SK-N-SH (cell line): ENCODE results near the gene MRM3.
"Not testable (repeated sequence)": the region's sequence is repeated elsewhere in the genome, so short reads cannot be mapped to it uniquely, and the experiment has no call there.

Source experiments
- CTCF ChIP-seq: fragments of 200-600 bp; sonication (generic); IDR thresholded peaks from 2 replicates; pipeline ENCODE4 v1.6.1; 2017; ENCODE audit warnings: antibody characterized with exemption, mild to moderate bottlenecking, moderate library complexity
- EP300 ChIP-seq, 2 experiments: IDR thresholded peaks; 2 replicates each; pipeline versions ENCODE4 v1.4.0 to v1.6.1; 2012; ENCODE audit warnings: borderline replicate concordance in 1 of 2, low read depth in 1 of 2, low read length in 1 of 2
- MXI1 ChIP-seq: IDR thresholded peaks from 2 replicates; pipeline ENCODE4 v1.6.1; 2012; ENCODE audit warnings: mild to moderate bottlenecking, low read depth, low read length, improper control_type of control experiment
- POLR2AphosphoS5 ChIP-seq: IDR thresholded peaks from 2 replicates; pipeline ENCODE4 v1.6.1; 2012; ENCODE audit warnings: low read depth, low read length
- REST ChIP-seq: IDR thresholded peaks from 2 replicates; pipeline ENCODE4 v1.6.1; 2012; ENCODE audit warnings: mild to moderate bottlenecking, low read depth, low read length, moderate library complexity
- RFX5 ChIP-seq: IDR thresholded peaks from 2 replicates; pipeline ENCODE4 v1.6.1; 2012; ENCODE audit warnings: mild to moderate bottlenecking, improper control_type of control experiment, low read length
- SIN3A ChIP-seq: IDR thresholded peaks from 2 replicates; pipeline ENCODE4 v1.6.1; 2012; ENCODE audit warnings: low read depth, mild to moderate bottlenecking, low read length, moderate library complexity, borderline replicate concordance
- TCF12 ChIP-seq: IDR thresholded peaks from 2 replicates; pipeline ENCODE4 v1.4.0; 2012
- USF2 ChIP-seq: fragments of 150-350 bp; IDR thresholded peaks from 2 replicates; pipeline ENCODE4 v1.6.1; 2017; ENCODE audit warnings: antibody characterized with exemption, low read length, low read depth, borderline replicate concordance
- YY1 ChIP-seq: IDR thresholded peaks from 2 replicates; pipeline ENCODE4 v1.4.0; 2012; ENCODE audit warnings: low read depth, mild to moderate bottlenecking

- not testable (repeated sequence) for TF ChIP-seq CTCF; EP300 (IDR thresholded peaks at IDR 0.05; ENCODE audit: borderline replicate concordance in 1 of 2, low read depth in 1 of 2, low read length in 1 of 2); MXI1; RFX5; REST; POLR2AphosphoS5; SIN3A; USF2; TCF12; YY1
These were observed 23.7 kb downstream of the MRM3 start for GRCh38 chr17:805886-806285.
